Stimulated activated naive B cell treated with anti-CD40 and anti-IgM and Interleukin-4, amounts not matched to agents 10 μg/mL and 1 μg/mL and 100 μg/mL, for 72 hours (primary cell): ENCODE results near the gene ZNF74.
"Not testable (repeated sequence)": the region's sequence is repeated elsewhere in the genome, so short reads cannot be mapped to it uniquely, and the experiment has no call there.

Source experiments
- ATAC-seq, 2 donors: fragments of 150-1000 bp; cut with Tn5 transposase; replicated peaks; 2 replicates each; pipeline ENCODE4 v1.10.0; 2021; ENCODE audit warnings: moderate library complexity in 1 of 2
- DNase-seq: peaks from one replicate; pipeline ENCODE4 v3.0.0; 2021
- H3K27ac Mint-ChIP-seq: one replicate; pipeline ENCODE4 v1.8.0; 2022; ENCODE audit warnings: mild to moderate bottlenecking, mixed read lengths
- H3K27me3 Mint-ChIP-seq, 2 donors: one replicate each; pipeline ENCODE4 v1.8.0; 2022; ENCODE audit warnings: mixed read lengths in 2 of 2
- H3K36me3 Mint-ChIP-seq, 2 donors: one replicate each; pipeline ENCODE4 v1.8.0; 2022; ENCODE audit warnings: mixed read lengths in 2 of 2, mild to moderate bottlenecking in 1 of 2
- H3K4me1 Mint-ChIP-seq, 2 donors: one replicate each; pipeline ENCODE4 v1.8.0; 2022; ENCODE audit warnings: mixed read lengths in 2 of 2, mild to moderate bottlenecking in 1 of 2
- H3K4me3 Mint-ChIP-seq, 2 donors: one replicate each; pipeline ENCODE4 v1.8.0; 2022; ENCODE audit warnings: mild to moderate bottlenecking in 2 of 2, mixed read lengths in 2 of 2, moderate library complexity in 1 of 2
- H3K9me3 Mint-ChIP-seq, 2 donors: one replicate each; pipeline ENCODE4 v1.8.0; 2022; ENCODE audit warnings: mixed read lengths in 2 of 2, mild to moderate bottlenecking in 1 of 2

Gene ZNF74

DNA sequence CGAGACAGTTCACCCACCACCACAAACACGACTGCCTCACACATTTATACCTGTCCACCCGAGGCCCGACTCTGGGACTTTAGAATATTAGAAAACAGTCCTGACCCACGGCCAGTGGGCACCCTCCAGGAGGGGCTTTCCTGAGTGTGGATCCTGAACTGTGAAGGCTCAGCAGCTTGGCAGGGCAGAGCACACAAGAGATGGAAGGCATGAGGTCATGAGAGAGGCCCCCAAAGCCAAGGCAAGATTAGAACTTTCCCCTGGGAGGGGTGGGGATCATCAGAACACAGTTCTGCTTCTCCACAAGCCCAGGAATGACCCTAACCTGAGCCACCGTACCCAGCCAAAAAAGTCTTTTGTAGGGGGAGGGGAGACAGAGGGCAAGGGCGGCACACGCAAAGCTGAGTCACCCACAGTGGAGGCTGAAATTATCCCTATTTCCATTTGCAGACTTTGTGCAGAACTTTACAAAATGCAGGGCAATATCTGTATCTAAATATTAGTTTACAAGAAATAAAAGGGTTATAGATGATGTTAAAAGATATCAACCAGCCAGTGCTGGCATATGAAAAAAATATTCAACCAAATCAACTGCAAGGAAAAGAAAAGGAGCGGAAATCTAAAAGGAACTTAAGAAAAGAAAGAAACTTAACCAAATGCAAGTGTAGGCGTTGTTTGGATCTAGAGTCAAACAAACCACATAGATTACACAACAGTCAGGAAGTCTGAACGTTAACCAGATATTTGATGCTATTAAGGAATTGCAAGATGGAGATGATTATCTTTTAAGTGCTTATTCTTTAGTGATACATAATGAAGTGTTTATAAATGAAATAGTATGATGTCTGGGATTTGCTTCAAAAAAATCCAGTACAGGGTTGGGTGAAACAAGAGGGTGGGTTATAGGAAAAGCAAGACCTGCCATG is 29.4 kb upstream of the ZNF74 start:
- not testable (repeated sequence) for DNase-seq, H3K9me3 Mint-ChIP-seq, ATAC-seq, H3K4me3 Mint-ChIP-seq, H3K4me1 Mint-ChIP-seq, H3K27me3 Mint-ChIP-seq, H3K27ac Mint-ChIP-seq, H3K36me3 Mint-ChIP-seq

DNA sequence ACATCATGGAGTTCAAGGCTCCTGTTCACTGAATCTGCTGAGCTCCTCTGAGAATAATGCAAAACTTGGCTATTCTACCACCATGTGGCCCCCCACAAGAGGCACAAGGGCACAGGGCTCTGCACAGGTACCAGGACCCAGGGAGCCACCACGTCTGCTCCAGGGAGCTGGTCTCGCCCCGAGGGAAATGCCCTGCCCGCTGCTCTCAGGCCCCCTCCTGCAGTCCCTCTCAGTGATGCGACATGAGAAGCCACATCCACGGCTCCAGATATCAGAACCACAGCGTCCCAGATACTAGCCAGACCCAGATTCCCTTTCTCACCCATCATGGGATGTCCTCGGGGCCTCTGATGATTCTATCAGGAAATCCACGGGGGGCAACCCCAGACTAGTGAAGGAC is 27.1 kb upstream of the ZNF74 start:
- ATAC-seq, H3K4me3 Mint-ChIP-seq, H3K36me3 Mint-ChIP-seq, H3K9me3 Mint-ChIP-seq, H3K27me3 Mint-ChIP-seq, H3K27ac Mint-ChIP-seq, H3K4me1 Mint-ChIP-seq, DNase-seq: not testable (repeated sequence)

DNA sequence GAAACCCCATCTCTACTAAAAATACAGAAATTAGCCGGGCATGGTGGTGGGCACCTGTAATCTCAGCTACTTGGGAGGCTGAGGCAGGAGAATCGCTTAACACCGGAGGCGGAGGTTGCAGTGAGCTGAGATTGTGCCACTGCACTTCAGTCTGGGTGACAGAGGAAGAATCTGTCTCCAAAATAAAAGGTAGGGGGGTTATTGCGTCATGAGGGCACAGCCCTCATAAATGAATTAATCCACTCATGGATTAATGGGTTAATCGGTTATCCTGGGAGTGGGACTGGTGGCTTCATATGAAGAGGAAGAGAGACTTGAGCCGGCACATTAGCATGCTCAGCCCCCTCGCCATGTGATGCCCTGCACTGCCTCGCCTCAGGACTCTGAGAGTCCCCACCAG is 25.1 kb upstream of the ZNF74 start:
- H3K27ac Mint-ChIP-seq, ATAC-seq, H3K4me3 Mint-ChIP-seq, H3K9me3 Mint-ChIP-seq, H3K36me3 Mint-ChIP-seq, H3K27me3 Mint-ChIP-seq, H3K4me1 Mint-ChIP-seq, DNase-seq: not testable (repeated sequence)

DNA sequence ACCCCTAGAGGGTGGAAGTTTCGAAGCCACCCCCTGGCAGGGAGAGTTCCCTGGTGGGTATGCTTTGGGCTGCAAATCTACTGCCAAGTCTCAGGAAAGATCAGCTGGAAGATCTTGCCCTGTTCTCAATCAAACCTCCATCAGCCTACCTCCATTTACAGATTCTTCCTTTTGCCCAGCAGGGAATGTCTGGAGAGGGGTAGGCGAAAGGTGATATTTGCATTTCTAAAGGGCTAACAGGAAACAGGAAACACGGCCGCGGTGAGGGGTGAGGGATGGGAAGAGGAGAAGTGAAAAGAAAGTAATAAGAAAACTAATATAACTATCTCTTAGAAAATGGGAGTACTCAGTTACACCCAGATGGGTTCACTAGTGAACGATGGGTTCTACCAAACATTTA is 22.3 kb upstream of the ZNF74 start:
- H3K27ac Mint-ChIP-seq, DNase-seq, H3K4me1 Mint-ChIP-seq, H3K36me3 Mint-ChIP-seq, H3K4me3 Mint-ChIP-seq, ATAC-seq, H3K27me3 Mint-ChIP-seq, H3K9me3 Mint-ChIP-seq: not testable (repeated sequence)

DNA sequence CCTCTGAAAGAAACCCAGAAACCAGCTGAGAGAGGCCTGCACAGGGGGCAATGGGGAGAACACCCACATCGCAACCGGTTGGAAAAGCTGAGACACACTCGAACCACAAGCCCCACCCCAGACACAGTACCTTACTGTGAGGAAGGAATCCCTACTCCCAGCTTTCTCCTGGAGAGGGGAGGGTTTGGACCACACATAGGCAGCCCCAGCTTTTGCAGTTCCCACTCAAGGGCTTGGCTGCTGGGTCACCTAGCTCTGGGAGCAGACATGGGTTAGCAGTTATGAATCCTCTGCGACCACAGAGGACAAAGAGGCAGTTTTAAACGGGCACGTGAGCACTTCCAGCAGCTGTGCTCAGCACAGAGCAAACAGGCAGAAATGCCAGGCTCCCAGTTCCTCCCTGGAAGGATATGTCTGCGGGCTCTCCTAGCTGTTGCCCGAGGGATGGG is 21.5 kb upstream of the ZNF74 start:
- peak; percentile 53 to 62 for ATAC-seq
- H3K4me1 Mint-ChIP-seq, H3K4me3 Mint-ChIP-seq, H3K36me3 Mint-ChIP-seq, H3K9me3 Mint-ChIP-seq, DNase-seq, H3K27me3 Mint-ChIP-seq, H3K27ac Mint-ChIP-seq: not testable (repeated sequence)

DNA sequence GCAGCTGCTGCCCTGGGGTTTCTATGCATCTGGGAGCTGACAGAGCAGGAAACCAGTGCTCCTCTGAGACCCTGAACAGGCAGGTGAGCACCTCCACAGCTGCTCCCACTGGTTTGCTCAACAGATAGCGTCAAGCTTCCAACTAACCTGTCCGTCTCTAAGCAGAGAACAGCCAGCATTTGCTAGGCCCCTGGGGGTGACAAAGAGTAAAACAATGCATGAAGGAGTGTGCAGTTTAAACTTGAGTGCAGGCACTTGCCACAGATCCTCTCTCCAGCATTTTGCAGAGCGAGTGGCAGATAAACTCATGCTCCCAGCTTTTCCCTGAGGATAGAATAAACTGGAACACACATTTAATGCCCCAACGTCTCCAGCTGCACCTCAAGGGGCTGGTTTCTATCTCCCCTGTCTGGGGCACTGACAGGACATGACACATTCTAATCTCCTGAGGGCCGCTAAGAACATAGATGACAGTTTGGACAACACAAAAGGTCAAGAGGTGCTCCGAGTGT is 20.7 kb upstream of the ZNF74 start:
- H3K27ac Mint-ChIP-seq, H3K4me3 Mint-ChIP-seq, DNase-seq, H3K27me3 Mint-ChIP-seq, H3K9me3 Mint-ChIP-seq, H3K4me1 Mint-ChIP-seq, H3K36me3 Mint-ChIP-seq: not testable (repeated sequence)
- peak; percentile 67 to 69 for ATAC-seq

DNA sequence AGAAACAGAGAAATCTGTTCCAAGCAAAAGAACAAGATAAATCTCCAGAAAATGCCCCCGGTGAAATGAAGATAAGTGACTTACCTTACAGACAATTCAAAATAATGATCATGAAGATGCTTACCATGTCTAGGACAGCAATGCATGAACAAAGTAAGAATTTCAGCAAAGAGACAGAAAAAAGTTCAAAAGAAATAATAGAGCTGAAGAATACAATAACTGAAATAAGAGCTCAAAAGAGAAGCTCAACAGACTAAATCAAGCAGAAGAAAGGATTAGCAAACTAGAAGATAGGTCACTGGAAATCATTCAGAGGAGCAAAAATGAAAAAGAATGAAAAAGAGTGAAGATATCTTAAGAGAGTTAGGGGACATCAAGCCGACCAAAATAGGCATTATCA is 19.8 kb upstream of the ZNF74 start:
- H3K36me3 Mint-ChIP-seq, H3K9me3 Mint-ChIP-seq, ATAC-seq, H3K27ac Mint-ChIP-seq, H3K4me1 Mint-ChIP-seq, H3K27me3 Mint-ChIP-seq, H3K4me3 Mint-ChIP-seq, DNase-seq: not testable (repeated sequence)

DNA sequence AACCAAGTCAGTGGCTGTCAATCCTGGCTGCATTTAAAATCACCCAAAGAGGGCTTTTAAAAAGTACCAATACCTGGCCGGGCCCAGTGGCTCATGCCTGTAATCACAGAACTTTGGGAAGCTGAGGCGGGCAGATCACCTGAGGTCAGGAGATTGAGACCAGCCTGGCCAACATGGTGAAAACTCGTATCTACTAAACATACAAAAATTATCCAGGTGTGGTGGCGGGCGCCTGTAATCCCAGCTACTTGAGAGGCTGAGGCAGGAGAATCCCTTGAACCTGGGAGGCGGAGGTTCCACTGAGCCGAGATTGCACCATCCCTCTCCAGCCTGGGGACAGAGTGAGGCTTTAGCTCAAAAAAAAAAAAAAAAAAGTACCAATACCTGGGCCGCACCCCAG is 17.7 kb upstream of the ZNF74 start:
- not testable (repeated sequence) for H3K27ac Mint-ChIP-seq, H3K9me3 Mint-ChIP-seq, DNase-seq, H3K36me3 Mint-ChIP-seq, H3K4me3 Mint-ChIP-seq, H3K27me3 Mint-ChIP-seq, ATAC-seq, H3K4me1 Mint-ChIP-seq

DNA sequence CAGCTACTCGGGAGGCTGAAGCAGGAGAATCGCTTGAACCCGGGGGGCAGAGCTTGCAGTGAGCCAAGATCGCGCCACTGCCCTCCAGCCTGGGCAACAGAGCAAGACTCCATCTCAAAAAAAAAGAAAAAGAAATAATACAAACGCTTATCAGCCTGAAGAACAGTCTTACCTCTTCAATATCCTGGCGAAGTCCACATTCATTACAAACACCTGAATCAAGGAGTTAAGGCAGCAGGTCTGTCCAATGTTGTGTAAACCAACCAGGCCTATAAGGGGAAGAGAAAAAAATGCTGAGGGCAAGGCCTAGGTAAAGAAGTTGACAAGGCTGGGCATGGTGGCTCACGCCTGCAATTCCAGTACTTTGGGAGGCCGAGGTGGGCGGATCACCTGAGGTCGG is 17.0 kb upstream of the ZNF74 start:
- not testable (repeated sequence) for H3K9me3 Mint-ChIP-seq, H3K4me3 Mint-ChIP-seq, H3K27me3 Mint-ChIP-seq, H3K27ac Mint-ChIP-seq, ATAC-seq, DNase-seq, H3K4me1 Mint-ChIP-seq, H3K36me3 Mint-ChIP-seq

DNA sequence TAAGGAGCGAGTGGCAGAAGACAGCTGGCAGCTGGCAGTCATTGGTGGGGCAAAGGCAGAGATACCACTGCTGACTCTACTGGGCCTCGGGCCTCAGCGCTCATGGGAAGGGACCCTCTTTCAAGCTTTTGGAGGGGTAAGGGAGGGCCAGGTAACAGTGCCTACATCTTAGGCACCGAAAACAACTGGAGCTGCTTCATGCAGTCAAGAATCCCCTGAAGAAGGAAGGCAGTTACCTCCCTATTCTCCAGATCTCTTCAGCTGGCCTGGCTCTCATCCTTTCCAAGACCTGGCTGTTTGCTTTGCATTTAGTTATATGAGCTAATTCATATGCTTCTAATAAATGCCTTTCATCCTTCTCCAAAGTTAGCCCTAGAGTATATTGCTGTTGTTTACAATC is 15.8 kb upstream of the ZNF74 start:
- no peaks in the 10 kb centered on the region for H3K4me1 Mint-ChIP-seq
- no peak overlapping the region for H3K27ac Mint-ChIP-seq
- no peaks in the 10 kb centered on the region for H3K36me3 Mint-ChIP-seq
- no peak overlapping the region for H3K4me3 Mint-ChIP-seq
- peaks cover 4 to 6% of the 10 kb centered on the region in 2 donors for H3K27me3 Mint-ChIP-seq
- DNase-seq (no peak), ATAC-seq (no peak)
- no peaks in the 10 kb centered on the region for H3K9me3 Mint-ChIP-seq

DNA sequence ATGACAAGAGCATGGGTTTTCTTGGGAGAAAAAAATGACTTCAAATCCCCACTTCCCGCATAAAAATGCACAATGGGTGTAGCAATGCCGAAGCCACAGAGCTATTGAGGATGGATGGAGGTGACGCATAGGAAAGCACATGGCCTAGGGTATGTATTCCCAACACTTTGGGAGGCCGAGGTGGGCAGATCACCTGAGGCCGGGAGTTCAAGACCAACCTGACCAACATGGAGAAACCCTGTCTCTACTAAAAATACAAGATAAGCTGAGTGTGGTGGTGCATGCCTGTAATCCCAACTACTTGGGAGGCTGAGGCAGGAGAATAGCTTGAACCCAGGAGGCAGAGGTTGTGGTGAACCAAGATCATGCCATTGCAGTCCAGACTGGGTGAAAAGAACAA is 15.3 kb upstream of the ZNF74 start:
- H3K27me3 Mint-ChIP-seq, H3K36me3 Mint-ChIP-seq, DNase-seq, H3K4me1 Mint-ChIP-seq, H3K27ac Mint-ChIP-seq, ATAC-seq, H3K9me3 Mint-ChIP-seq, H3K4me3 Mint-ChIP-seq: not testable (repeated sequence)

DNA sequence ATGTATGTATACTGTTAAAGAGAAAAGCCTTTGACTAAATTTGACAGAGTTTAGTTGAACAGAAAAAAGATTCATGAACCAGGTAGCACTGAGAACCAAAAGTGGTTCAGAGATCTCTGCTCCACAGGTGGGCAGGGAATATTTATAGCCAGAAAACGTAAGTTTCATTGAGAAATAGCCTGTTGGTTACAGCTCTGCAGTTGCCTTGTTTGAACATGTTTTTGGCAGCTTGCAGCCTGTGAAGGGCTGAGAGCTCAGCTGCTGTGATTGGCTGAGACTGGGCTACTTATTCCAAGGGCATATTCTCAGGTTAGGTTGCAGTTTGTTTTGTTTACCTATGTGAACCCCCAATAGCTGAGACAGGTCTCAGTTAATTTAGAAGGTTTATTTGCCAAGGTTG is 13.5 kb upstream of the ZNF74 start:
- Mint-ChIP-seq H3K9me3 (no peaks in the 10 kb centered on the region), H3K36me3 (no peaks in the 10 kb centered on the region), H3K4me3 (no peak overlapping the region), H3K27me3 (peaks cover 0 to 4% of the 10 kb centered on the region in 2 donors), H3K4me1 (no peaks in the 10 kb centered on the region), H3K27ac (no peak overlapping the region)
- ATAC-seq (no peak), DNase-seq (no peak)

DNA sequence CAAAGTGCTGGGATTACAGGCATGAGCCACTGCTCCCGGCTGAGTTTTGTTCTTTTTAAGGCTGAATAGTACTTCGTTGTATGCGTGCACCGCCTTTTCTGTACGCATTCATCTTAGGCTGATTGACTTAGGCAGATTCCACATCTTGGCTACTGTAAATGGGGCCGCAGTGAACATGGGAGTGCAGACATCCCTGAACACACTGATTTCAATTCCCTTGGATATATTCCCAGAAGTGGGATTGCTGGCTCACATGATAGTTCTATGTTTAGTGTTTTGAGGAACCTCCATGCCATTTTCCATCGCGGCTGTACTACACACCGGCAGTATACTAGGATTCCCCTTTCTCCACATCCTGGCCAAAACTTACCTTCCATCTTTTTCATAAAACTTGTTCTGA is 10.4 kb upstream of the ZNF74 start:
- Mint-ChIP-seq H3K4me3 (no peak overlapping the region), H3K27ac (no peak overlapping the region), H3K9me3 (no peaks in the 10 kb centered on the region), H3K4me1 (no peaks in the 10 kb centered on the region), H3K36me3 (no peaks in the 10 kb centered on the region), H3K27me3 (peaks cover 0 to 4% of the 10 kb centered on the region in 2 donors)
- no peak for ATAC-seq
- no peak for DNase-seq

DNA sequence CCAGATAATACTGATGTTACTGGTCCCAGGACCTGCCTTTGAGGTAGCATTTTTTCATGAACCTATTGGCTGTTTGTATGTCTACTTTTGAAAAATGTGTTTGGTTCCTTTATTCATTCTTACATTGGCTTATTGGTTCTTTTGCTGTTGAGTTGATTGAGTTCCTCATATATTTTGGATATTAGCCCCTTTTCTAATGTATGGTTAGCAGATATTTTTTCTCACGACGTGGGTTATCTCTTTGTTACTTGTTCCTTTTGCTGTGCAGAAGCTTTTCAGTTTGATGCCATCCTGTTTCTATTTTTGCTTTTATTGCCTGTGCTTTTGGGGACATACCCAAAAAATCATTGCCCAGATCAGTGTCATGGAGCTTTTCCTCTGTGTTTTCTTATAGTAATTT is 9.8 kb upstream of the ZNF74 start:
- Mint-ChIP-seq H3K27me3 (peaks cover 0 to 4% of the 10 kb centered on the region in 2 donors), H3K36me3 (no peaks in the 10 kb centered on the region), H3K27ac (no peak overlapping the region), H3K9me3 (peaks cover 0 to 2% of the 10 kb centered on the region in 2 donors), H3K4me1 (no peaks in the 10 kb centered on the region), H3K4me3 (no peak overlapping the region)
- no peak for DNase-seq
- no peak for ATAC-seq

DNA sequence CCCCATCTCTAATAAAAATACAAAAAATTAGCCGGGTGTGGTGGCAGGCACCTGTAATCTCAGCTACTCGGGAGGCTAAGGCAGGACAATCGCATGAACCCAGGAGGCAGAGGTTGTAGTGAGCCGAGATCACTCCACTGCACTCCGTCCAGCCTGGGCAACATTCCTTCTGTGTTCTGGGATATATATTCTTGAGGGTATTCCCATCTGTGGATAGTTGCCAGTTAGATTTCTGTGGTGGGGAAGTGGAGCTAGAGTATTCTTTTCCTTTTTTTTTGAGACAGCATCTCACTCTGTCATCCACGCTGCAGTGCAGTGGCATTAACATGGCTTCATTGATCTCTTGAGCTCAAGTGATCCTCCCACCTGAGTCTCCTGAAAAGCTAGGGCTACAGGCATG is 9.1 kb upstream of the ZNF74 start:
- Mint-ChIP-seq H3K36me3 (no peaks in the 10 kb centered on the region), H3K9me3 (peaks cover 0 to 2% of the 10 kb centered on the region in 2 donors), H3K4me3 (no peak overlapping the region), H3K27me3 (peaks cover 0 to 4% of the 10 kb centered on the region in 2 donors), H3K4me1 (no peaks in the 10 kb centered on the region), H3K27ac (no peak overlapping the region)
- no peak for DNase-seq
- ATAC-seq: no peak
